Measurements from ENCODE around the gene FLYWCH1.

FLYWCH1 gene

GRCh38 chr16:2976201-2976600, 64.5 kb downstream of the FLYWCH1 start:
- no peak for TF ChIP-seq CTCF (conservative IDR thresholded peaks at IDR 0.05; ENCODE audit: low read length)
- H3K4me3 ChIP-seq (ENCODE audit: low read length) = no peak overlapping the region

GRCh38 chr16:2976673-2977072, 64.9 kb downstream of the FLYWCH1 start:
- H3K4me3 ChIP-seq (ENCODE audit: low read length) = no peak overlapping the region
- DNase-seq (ENCODE audit: low read depth) = no peak
- TF ChIP-seq CTCF (conservative IDR thresholded peaks at IDR 0.05; ENCODE audit: low read length) = no peak

More at GRCh38 chr16:2976201-2976600, 64.5 kb downstream of the FLYWCH1 start:
- no peak for DNase-seq (ENCODE audit: low read depth)

- no peak for DNase-seq (ENCODE audit: low read depth)
- no peak overlapping the region for H3K4me3 ChIP-seq (ENCODE audit: low read length)
- TF ChIP-seq CTCF (conservative IDR thresholded peaks at IDR 0.05; ENCODE audit: low read length) = no peak
Observed at GRCh38 chr16:2977440-2977839, 65.7 kb downstream of the FLYWCH1 start.

GRCh38 chr16:2979669-2980226, 68.0 kb downstream of the FLYWCH1 start:
- H3K4me3 ChIP-seq (ENCODE audit: low read length) = peak overlapping the region; percentile 62
- no peak for TF ChIP-seq CTCF (conservative IDR thresholded peaks at IDR 0.05; ENCODE audit: low read length)
- no peak for DNase-seq (ENCODE audit: low read depth)

GRCh38 chr16:2980227-2981176, 68.8 kb downstream of the FLYWCH1 start, which contains the start of gene PKMYT1:
TSS of gene PKMYT1 (minus strand) at chr16:2980446. CDS start at chr16:2979657, 789 bp downstream.
- peak; percentile 76 for DNase-seq (ENCODE audit: low read depth)
- TF ChIP-seq CTCF (conservative IDR thresholded peaks at IDR 0.05; ENCODE audit: low read length) = no peak
- H3K4me3 ChIP-seq (ENCODE audit: low read length) = peak within 1 kb of the TSS; percentile 85

GRCh38 chr16:2981177-2981898, 69.6 kb downstream of the FLYWCH1 start:
- no peak for DNase-seq (ENCODE audit: low read depth)
- TF ChIP-seq CTCF (conservative IDR thresholded peaks at IDR 0.05; ENCODE audit: low read length) = no peak
- H3K4me3 ChIP-seq (ENCODE audit: low read length) = peak overlapping the region; percentile 85; the same call in 1 of the 2 replicates
